Measurements from ENCODE around the gene PEBP1.

DNA sequence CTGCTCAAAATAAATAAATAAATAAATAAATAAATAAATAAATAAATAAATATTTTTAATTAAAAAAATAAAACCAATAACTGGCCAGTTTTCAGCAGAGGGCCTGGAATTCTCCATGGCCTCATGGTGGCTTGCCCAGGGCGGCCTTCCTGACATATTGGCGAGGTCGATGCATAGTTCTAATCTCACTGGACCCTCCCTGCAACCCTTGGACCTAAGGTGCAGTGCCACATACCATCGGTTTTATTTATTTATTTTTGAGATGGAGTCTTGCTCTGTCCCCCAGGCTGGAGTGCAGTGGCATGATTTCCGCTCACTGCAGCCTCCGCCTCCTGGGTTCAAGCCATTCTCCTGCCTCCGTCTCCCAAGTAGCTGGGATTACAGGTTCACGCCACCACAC, 28.2 kb upstream of the PEBP1 start:
- TF ChIP-seq, protein P1, sequence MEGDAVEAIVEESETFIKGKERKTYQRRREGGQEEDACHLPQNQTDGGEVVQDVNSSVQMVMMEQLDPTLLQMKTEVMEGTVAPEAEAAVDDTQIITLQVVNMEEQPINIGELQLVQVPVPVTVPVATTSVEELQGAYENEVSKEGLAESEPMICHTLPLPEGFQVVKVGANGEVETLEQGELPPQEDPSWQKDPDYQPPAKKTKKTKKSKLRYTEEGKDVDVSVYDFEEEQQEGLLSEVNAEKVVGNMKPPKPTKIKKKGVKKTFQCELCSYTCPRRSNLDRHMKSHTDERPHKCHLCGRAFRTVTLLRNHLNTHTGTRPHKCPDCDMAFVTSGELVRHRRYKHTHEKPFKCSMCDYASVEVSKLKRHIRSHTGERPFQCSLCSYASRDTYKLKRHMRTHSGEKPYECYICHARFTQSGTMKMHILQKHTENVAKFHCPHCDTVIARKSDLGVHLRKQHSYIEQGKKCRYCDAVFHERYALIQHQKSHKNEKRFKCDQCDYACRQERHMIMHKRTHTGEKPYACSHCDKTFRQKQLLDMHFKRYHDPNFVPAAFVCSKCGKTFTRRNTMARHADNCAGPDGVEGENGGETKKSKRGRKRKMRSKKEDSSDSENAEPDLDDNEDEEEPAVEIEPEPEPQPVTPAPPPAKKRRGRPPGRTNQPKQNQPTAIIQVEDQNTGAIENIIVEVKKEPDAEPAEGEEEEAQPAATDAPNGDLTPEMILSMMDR (conservative IDR thresholded peaks at IDR 0.05; ENCODE audit: low read depth, low read length) = no peak
- TF ChIP-seq EZH2 (IDR thresholded peaks at IDR 0.05; ENCODE audit: low read length, unreplicated experiment) = no peak
- TF ChIP-seq EZH2phosphoT487 (IDR thresholded peaks at IDR 0.05; ENCODE audit: borderline replicate concordance, low read length) = no peak

All from PC-3 (cell line).